MG63 (cell line): ENCODE data around the gene C10orf95. TPM values are rescaled to one million over a fixed set of nuclear protein-coding genes. Genes with fewer than 3 reads are reported as not detected.

ENCODE experiments used
- DNase-seq: peaks from one replicate; pipeline ENCODE4 v3.0.0-alpha.2; 2020
- H3K27me3 ChIP-seq: fragments of 250-450 bp; sonication (Bioruptor Pico); 2 replicates; pipeline ENCODE4 v1.5.1; 2020; ENCODE audit warnings: mild to moderate bottlenecking, moderate library complexity
- H3K36me3 ChIP-seq: fragments of 250-450 bp; sonication (Bioruptor Pico); 2 replicates; pipeline ENCODE4 v1.5.1; 2020; ENCODE audit warnings: mild to moderate bottlenecking, moderate library complexity
- H3K4me3 ChIP-seq: fragments of 250-450 bp; sonication (Bioruptor Pico); 2 replicates; pipeline ENCODE4 v1.5.1; 2020; ENCODE audit warnings: mild to moderate bottlenecking, moderate library complexity
- H3K9me3 ChIP-seq: fragments of 250-450 bp; sonication (Bioruptor Pico); 2 replicates; pipeline ENCODE4 v1.5.1; 2020; ENCODE audit warnings: mild to moderate bottlenecking, moderate library complexity
- total RNA-seq: library from RNA; depleted of rRNA; stranded (reverse); fragments of >200 nt; shearing (Covaris generic); gene quantifications from 2 replicates; pipeline ENCODE4 v1.2.3, GENCODE V29; 2014; ENCODE audit warnings: low replicate concordance

C10orf95 gene
- total RNA-seq, 1 experiment from 2014 or later, result not detected

DNA sequence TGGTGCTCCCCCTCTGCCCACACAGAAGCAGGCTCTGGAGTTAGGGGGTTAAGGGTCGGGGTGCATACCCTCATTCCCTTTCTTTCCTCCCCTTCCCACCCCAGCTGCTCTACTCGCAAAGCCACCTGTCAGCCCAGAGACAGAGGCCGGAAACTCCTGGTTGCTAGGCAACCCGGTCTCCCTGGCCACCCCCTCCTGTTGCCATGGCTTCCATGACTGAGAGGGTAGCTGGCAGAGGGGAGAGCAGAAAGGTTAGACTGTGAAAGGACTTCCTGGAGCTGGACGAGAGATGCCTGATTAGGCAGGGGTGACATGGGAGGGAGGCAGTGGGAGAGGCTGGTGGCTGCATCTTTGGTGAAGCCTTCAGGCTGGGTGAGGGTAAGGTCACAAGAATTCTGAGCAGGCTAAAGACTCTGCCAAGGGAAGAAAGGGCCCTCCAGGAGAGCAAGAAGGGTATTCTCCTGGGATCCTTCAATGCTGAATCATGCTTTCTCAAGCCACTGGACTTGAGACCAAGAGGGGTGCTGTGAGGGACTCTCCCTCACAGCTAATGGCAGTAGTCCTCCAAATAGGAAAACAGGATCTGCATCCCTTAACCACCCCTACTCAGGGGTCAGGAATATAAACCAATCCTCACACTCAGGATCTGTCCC is 38.2 kb downstream of the C10orf95 start:
- no peaks in the 10 kb centered on the region for H3K36me3 ChIP-seq
- H3K4me3 ChIP-seq, result no peak overlapping the region
- H3K9me3 ChIP-seq, result no peaks in the 10 kb centered on the region
- DNase-seq, result no peak
- peaks cover 33% of the 10 kb centered on the region for H3K27me3 ChIP-seq

DNA sequence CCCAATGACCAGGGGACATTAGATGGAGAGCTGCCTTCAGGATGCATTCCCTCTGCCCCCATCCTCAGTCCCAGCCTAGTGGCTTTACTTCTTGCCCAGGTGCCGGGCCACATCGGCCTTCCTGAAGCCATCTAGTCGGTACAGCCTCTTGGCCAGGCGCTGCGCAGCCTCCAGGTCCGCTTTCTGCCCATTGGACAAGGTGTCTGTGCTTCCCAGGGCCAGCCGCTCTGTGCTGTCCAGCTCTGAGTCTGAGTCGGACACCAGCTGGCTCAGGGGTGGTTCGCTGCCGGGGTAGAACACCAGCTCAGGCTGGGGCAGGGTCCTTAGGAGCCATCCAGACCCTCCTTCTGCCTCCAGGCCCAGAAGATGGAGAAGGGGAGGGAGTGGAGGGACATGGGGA is 39.0 kb downstream of the C10orf95 start:
- Histone ChIP-seq H3K9me3 (no peaks in the 10 kb centered on the region), H3K27me3 (peaks cover 33% of the 10 kb centered on the region), H3K4me3 (no peak overlapping the region), H3K36me3 (no peaks in the 10 kb centered on the region)
- DNase-seq, result no peak

- no peaks in the 10 kb centered on the region for H3K36me3 ChIP-seq
- no peaks in the 10 kb centered on the region for H3K9me3 ChIP-seq
- H3K27me3 ChIP-seq, result peaks cover 33% of the 10 kb centered on the region
- H3K4me3 ChIP-seq, result no peak overlapping the region
- no peak for DNase-seq
Measured at GRCh38 chr10:102411341-102412255, 39.7 kb downstream of the C10orf95 start.

DNA sequence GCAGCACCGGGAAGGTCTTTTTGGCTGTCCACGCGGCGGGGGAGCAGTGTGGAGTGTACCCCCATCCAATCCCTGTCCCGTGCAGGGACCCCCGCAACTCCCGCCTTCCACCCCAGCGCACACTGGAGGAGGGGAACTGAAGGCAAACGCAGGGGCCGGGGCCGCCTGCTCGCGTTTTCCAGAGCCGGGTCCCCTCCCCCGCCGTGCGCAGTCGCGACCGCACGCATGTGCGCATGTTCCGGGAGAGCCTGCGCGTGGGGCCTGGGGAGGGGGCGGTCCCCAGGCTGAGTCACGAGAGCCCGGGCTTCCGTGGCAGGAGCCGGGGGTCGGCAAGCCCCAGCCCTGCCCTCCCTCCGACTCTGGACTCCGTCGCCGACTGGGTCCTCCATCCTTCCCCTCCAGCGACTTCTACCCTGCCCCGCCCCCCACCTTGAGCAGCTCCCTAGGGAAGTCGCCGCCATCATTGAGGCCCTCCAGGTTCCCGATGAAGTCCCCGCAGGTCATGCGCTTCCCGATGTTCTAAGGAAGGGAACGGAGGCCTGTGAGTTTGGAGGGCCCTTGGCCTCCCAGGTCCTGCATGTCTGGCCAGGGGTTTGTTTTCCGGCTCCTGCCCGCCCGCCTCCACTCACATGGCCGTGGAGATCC is 40.8 kb downstream of the C10orf95 start:
- no peak for DNase-seq
- H3K4me3 ChIP-seq, result no peak overlapping the region
- no peaks in the 10 kb centered on the region for H3K9me3 ChIP-seq
- H3K27me3 ChIP-seq, result peaks cover 33% of the 10 kb centered on the region
- no peaks in the 10 kb centered on the region for H3K36me3 ChIP-seq

GRCh38 chr10:102409604-102410428 is 41.5 kb downstream of the C10orf95 start:
- Histone ChIP-seq H3K36me3 (no peaks in the 10 kb centered on the region), H3K4me3 (no peak overlapping the region), H3K27me3 (peaks cover 33% of the 10 kb centered on the region), H3K9me3 (no peaks in the 10 kb centered on the region)
- DNase-seq, result no peak

DNA sequence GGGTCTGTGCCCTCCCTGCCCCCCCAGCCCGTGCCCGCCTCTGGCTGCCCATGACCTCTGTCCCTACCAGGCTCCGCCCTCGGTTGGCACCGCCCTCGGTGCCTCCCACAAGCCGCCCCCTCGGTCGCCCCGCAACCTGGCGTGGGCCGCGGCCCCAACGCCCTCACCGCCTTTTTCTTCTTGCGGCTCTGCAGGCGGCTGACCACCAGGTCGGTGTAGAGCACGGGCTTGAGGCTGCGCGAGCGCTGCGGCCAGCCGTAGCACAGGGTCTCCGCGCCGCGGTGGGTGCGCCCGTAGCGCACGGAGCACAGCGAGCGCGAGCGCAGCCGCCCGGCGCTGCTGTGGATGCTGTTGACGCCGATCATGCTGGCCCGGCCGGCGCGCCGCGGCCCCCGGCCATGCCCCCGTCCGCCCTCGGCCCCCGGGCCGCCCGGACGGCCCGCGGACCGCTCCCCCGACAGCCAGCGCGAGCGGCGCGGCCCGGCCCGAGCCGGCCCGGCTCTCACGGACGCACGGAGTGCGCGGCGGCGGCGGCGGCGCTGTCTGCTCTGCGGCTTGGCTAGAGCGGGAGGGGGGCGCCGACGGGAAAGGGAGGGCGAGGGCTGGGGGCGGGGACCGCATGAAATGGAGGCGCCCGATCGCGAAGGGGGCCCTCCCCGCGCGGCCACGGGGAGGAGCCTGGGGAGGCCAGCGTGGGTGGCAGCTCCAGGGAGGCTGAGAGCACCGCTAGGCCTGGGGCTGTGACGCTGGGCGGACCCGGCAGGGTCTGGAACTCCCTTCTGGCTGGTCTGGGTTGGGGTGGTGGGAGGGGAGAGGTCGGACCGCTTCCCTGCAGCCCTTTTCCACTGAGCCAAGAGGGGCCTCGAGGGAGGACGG is 42.4 kb downstream of the C10orf95 start:
- no peak for DNase-seq
- Histone ChIP-seq H3K36me3 (no peaks in the 10 kb centered on the region), H3K27me3 (peaks cover 33% of the 10 kb centered on the region)

GRCh38 chr10:102408131-102408727 is 43.1 kb downstream of the C10orf95 start:
- Histone ChIP-seq H3K4me3 (no peak overlapping the region), H3K36me3 (no peaks in the 10 kb centered on the region), H3K9me3 (no peaks in the 10 kb centered on the region), H3K27me3 (peaks cover 31% of the 10 kb centered on the region)
- no peak for DNase-seq

More for the DNA sequence above, 42.4 kb downstream of the C10orf95 start:
- no peaks in the 10 kb centered on the region for H3K9me3 ChIP-seq
- H3K4me3 ChIP-seq, result no peak overlapping the region

DNA sequence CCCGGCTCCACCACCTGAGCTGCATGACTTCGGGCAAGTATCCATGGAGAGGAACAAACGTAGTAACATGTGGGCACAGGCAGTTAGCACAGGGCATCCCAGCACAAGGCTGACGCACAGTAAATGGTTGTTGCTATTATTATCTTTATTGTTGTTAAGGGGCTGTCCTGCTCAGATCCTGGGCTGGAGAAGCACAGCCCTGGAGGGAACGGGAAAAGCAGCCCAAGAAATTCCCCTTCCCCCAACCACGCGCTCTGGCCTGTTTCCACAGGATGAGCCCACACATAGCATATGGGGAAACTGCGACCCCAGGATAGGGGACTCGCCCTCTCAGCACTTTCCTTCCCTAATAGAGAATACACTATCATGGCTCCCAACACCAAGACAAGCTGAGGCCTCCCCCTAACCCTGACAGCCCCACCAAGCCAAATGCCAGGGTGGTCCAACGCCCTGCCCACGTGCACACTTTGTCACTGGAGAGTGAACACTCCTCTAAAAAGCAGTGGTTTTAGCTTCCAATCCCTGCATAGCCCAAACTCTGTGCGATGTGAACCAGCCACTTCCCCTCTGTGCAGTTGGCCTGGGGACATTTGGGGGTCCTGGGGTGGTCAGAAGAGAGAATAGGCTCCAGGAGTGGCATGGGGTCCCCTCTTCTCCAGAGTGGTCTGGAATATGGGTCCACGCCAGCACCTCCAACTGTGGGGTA is 43.8 kb downstream of the C10orf95 start:
- H3K27me3 ChIP-seq, result peaks cover 30% of the 10 kb centered on the region

DNA sequence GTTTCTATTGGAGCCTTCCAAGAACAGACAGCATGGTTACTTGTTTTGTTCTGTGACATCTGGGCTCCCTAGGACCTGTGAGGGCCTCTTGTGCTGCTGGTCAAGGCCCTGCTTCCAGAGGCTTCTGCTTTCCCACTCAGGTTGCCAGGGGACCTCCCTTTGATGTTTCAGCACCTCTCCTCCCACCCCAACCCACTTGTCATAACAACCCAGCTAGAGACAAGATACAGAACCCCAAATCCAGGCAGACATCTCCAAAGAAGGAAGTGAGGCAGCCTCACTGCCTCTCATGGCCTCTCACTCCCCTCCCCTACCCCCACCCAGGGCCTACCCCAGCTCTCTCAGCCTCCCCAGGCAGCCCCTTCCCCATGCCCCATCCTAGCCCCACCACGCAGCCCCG is 44.5 kb downstream of the C10orf95 start:
- Histone ChIP-seq H3K27me3 (peaks cover 26% of the 10 kb centered on the region), H3K36me3 (no peaks in the 10 kb centered on the region; the same call in 1 of the 2 replicates), H3K9me3 (no peaks in the 10 kb centered on the region), H3K4me3 (no peak overlapping the region)
- no peak for DNase-seq

More for the DNA sequence above, 43.8 kb downstream of the C10orf95 start:
- no peak overlapping the region for H3K4me3 ChIP-seq
- H3K9me3 ChIP-seq, result no peaks in the 10 kb centered on the region
- no peaks in the 10 kb centered on the region for H3K36me3 ChIP-seq
- DNase-seq, result no peak

- DNase-seq, result no peak
- Histone ChIP-seq H3K36me3 (no peaks in the 10 kb centered on the region; the same call in 1 of the 2 replicates), H3K4me3 (no peak overlapping the region), H3K27me3 (peaks cover 17% of the 10 kb centered on the region), H3K9me3 (no peaks in the 10 kb centered on the region)
Measured at GRCh38 chr10:102405632-102406031, 45.7 kb downstream of the C10orf95 start.

- Histone ChIP-seq H3K4me3 (no peak overlapping the region), H3K36me3 (peaks cover 4% of the 10 kb centered on the region), H3K27me3 (peaks cover 12% of the 10 kb centered on the region), H3K9me3 (no peaks in the 10 kb centered on the region)
- no peak for DNase-seq
Measured at GRCh38 chr10:102405108-102405571, 46.2 kb downstream of the C10orf95 start.

DNA sequence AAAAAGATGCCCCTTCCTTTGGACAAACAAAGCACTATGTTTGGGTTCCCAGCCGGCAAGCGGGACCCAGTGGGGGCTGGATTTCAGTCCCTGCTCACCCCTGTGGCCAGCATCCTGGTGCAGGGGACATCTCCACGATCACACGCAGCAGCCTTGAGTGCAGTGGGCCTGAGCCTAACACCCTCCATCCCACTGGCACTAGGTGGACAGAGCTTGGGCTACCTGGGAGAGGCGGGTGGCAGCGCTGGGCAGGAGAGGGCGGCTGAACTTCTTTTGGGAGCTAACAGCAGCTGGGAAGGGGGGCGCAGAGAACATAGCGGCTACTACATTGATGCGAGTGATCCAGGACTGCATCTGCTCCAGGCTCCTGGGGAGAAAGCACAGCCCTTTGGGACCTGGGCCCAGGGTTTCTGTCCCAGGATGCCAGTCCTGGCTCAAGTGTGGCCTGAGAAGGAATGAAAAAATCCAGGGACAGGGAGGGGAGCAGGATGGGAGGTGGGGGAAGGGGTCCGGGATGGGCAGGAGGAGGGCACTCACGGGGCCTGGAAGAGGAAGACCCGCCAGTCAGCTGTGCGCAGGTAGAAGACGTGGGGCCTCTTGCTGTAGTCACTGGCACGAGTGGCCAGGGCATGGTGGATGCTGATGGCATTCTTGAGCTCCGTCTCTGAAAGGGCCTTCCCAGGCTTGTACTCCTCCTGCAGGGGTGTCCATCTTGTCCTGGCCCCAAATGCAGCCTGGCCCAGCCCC is 46.8 kb downstream of the C10orf95 start:
- H3K27me3 ChIP-seq, result peaks cover 8% of the 10 kb centered on the region
- no peak overlapping the region for H3K4me3 ChIP-seq
- peaks cover 9% of the 10 kb centered on the region for H3K36me3 ChIP-seq
- DNase-seq, result no peak
- no peaks in the 10 kb centered on the region for H3K9me3 ChIP-seq

DNA sequence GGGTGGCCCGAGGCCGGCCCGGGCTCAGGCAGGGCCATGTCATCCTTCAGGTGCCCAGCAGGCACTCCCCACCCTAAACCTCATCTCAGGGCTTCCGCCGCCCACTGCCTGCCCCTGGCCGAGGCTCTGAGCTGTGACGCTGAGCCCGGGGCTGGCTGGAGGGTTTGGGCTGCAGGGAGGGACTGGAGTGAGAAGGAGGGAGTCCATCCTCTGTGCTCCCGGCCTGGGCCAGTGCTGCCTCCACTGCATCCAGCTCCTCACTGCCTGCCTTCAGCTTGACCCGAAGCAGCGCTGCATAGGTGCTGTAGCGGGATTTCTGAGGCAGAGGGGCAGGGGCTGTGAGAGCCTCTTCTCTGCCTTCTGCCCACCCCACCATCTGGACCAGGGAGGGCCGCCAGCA is 48.2 kb downstream of the C10orf95 start:
- DNase-seq, result no peak
- H3K36me3 ChIP-seq, result peaks cover 16% of the 10 kb centered on the region
- H3K27me3 ChIP-seq, result no peaks in the 10 kb centered on the region
- no peak overlapping the region for H3K4me3 ChIP-seq
- H3K9me3 ChIP-seq, result no peaks in the 10 kb centered on the region

DNA sequence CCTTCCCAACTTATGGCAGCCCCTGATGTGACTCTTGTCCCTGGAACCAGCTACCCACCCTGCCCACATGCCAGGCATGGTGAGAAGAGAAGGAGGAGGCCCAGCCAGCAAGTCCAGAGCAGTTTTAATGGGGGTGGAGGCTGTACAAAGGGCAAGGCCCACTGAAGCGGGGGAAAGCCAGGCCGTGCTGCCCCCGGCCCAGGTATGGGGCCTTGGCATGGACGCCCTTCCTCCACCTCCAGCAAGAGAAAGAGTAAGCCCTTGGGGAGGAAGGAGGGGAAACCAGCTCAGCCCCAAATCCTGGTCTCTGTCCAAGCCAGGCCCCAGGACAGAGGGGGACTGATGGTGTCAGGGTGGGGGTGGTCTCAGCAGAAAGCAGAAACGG is 48.8 kb downstream of the C10orf95 start:
- no peak for DNase-seq

More for the DNA sequence above, 48.8 kb downstream of the C10orf95 start:
- H3K36me3 ChIP-seq, result peaks cover 22% of the 10 kb centered on the region
- H3K9me3 ChIP-seq, result no peaks in the 10 kb centered on the region
- H3K27me3 ChIP-seq, result no peaks in the 10 kb centered on the region
- no peak overlapping the region for H3K4me3 ChIP-seq
